HG03095 (cell line): ENCODE results near the gene ST3GAL2.
"Not testable (repeated sequence)": the region's sequence is repeated elsewhere in the genome, so short reads cannot be mapped to it uniquely, and the experiment has no call there.

Experiments
- ATAC-seq: cut with Tn5 transposase; IDR thresholded peaks from one replicate; pipeline ENCODE4 v1.9.1; 2021; ENCODE audit warnings: moderate library complexity; ENCODE audit not compliant: unreplicated experiment

ST3GAL2 gene

DNA sequence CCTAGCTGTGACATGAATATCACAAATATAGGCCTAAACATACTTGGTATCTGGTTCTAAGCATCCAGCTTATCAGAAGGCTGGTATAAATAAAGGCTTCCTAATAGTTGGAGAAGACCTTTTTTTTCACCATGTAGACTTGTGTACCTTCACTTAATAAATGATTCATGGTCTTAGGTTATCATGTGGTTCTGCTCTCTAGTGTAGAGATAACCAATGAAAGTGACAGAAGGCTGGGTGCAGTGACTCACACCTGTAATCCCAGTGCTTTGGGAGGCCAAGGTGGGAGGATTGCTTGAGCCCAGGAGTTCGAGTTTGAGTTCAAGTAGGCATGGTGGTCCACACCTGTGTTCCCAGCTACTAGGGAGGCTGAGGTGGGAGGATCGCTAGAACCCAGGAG lies 89.1 kb downstream of the ST3GAL2 start:
- no peak for ATAC-seq

DNA sequence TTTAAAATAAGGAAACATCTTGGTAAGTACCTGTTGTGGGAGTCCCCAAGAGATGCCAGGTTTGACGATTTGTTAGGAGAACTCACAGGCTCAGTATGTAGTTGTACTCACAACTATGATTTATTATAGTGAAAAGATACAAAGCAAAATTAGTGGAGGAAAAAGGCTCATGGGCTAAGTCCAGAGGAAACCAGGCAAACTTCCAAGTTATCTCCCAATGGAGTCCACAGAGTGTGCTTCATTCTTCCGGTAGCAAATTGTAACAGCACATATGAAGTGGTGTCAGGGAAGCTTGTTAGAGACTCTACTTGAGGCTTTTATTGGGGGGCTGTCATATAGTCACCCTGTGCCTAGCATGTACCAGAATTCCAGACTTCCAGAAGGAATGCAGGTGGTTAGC lies 89.9 kb downstream of the ST3GAL2 start:
- ATAC-seq: no peak

DNA sequence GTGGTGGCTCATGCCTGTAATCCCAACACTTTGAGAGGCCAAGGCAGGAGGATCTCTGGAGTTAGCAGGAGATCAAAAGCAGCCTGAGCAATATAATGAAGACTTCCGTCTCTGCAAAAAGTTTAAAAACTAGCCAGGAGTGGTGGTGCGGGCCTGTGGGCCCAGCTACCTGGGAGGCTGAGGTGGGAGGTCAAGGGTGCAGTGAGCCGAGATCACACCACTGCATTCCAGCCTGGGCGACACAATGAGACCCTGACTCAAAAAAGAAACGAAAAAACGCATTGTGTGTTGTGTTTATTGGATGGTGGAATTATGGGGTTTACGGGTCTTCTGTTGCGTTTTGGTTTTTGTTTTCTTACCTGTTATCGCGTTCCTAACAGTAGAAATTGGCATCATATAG lies 93.1 kb downstream of the ST3GAL2 start:
- ATAC-seq: no peak

DNA sequence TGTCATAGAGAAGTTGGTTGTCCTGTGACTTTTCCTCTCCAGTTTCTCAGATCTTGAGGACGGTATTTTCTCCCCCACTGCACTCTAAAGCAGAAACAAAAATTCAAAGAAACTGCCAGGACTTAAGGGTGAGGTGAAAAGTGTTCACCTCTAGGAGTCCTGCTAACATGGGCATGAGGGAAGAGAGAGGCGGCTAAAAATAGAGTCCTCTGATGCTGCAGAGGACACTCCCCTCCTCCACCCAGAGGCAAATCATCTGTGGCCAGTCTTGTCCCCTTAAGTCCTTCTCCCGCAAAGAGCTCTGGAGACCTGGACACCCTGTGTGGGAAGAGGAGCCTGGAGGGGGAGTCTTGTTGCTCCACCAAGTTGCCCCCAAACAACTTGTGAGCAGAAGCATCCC lies 96.9 kb downstream of the ST3GAL2 start:
- no peak for ATAC-seq

DNA sequence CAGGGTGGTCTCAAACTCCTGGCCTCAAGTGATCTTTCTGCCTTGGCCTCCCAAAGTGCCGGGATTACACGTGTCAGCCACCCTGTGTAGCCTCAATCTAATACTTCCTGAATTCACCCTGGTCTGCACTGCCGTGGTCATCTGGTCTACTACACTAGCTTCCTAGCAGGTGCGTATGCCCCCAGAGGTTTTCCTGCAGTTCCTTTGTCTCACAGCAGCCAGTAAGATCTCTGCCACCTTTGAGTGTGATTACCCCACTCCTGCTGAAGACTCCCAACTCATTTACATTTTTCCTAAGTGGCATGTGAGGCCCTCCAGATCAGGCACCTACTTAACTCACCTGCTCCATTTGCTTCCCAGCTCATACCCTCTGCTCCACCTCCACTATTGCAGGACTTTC lies 97.3 kb downstream of the ST3GAL2 start:
- no peak for ATAC-seq

DNA sequence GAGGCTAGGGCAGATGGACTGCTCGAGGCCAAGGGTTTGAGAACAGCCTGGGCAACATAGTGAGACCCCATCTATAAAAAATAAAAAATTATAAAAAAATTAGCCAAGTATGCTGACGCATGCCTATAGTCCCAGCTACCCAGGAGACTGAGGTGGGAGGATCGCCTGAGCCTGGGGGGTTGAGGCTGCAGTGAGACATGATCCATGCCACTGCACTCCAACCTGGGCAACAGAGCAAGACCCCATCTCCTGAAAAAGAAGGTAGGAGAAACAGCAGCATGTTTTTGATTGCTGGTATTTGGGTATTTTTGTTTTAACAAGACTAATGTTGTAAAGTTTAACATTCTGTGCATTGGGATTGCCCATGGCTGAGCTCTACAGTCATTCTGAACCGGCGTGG lies 101.1 kb downstream of the ST3GAL2 start:
- ATAC-seq: no peak

DNA sequence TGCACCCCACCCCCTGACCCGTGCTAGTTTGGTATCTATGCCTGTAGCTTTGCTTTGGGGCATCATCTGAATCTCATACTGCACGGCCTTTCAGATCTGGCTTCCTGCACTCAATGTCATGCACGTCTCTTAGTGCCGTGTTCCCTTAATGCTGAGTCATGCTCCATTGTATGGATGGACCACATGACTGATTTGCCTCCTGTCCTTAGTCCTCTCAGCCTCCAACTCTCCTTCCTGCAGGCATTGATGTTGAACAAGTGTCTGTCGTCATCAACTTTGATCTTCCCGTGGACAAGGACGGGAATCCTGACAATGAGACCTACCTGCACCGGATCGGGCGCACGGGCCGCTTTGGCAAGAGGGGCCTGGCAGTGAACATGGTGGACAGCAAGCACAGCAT lies 106.2 kb downstream of the ST3GAL2 start:
- ATAC-seq: not testable (repeated sequence)

DNA sequence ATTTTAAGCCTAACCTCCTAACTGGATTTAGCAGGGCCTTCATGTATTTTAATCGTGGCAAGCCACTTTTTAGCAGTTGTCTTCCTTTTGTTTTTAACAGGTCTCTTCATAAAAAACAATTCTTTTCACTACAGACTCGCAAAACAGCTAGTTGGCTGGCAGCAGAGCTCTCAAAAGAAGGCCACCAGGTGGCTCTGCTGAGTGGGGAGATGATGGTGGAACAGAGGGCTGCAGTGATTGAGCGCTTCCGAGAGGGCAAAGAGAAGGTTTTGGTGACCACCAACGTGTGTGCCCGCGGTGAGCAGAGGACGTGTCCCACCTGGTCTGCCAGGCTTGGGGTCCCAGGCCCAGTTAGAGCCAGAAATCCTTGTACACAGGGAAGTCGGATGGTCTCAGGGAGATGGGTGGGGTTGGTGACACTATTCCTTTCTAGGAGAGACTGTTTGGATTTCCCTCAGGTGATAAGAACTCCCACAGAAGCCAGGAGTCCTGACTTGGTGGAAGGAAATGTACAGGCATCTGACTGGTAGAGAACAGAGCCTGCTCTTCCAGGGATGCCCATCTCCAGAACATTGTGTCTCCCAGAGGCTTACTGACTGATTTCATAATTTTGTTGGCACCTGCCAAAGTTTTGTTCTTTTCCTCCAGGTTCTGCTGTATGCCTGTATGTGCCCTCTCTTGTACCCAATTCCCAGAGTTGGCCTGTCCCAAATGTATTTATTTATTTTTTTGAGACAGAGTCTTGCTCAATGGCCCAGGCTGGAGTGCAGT lies 107.1 kb downstream of the ST3GAL2 start:
- ATAC-seq: no peak

DNA sequence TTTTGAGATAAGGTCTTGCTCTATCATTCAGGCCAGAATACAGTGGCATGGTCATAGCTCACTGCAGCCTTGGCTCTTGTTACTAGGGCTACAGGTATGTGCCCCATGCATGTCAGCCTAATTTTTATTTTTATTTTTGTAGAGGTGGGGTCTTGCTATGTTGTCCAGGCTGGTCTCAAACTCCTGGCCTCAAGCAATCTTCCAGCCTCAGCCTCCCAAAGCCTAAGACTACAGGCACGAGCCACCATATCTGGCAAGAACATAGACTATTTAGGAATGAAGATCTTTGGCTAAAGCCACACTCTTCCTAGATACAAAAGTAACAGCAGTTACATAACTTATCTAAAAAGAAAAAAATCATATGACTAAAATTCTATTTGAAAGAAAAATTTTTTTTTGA lies 107.8 kb downstream of the ST3GAL2 start:
- ATAC-seq: no peak
